ENCODE results near the gene ALDOB. TPM values are rescaled to one million over a fixed set of nuclear protein-coding genes. Genes with fewer than 3 reads are reported as not detected.

Gene ALDOB
- total RNA-seq = 168 TPM

DNA sequence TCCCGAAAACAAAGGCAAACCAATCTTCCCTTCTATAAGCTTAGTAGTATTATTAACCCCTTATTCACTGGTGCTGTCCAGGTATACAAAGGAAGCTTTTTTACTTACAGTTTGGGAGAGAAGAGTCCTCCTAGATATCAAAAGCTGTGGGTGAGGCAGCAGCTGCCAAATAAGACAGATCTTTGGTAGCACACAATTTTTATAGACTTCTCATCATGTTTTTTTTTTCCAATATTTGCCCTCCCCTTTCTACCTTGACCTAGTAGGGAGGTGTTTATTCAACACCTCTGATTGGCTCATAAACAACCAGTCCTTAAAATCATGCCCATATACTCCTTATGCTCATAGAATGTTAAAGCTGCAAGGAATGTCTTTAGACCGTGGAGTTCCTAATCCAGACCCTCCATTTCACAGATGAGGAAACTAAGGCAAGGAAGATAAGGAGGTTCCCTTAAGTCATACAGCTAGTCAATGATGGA lies at the start of gene ALDOB:
Gene ALDOB (minus strand): TSS at position 174 of the 479 bp plus-strand sequence. CDS start 4,887 bp downstream, outside the sequence.

DNA sequence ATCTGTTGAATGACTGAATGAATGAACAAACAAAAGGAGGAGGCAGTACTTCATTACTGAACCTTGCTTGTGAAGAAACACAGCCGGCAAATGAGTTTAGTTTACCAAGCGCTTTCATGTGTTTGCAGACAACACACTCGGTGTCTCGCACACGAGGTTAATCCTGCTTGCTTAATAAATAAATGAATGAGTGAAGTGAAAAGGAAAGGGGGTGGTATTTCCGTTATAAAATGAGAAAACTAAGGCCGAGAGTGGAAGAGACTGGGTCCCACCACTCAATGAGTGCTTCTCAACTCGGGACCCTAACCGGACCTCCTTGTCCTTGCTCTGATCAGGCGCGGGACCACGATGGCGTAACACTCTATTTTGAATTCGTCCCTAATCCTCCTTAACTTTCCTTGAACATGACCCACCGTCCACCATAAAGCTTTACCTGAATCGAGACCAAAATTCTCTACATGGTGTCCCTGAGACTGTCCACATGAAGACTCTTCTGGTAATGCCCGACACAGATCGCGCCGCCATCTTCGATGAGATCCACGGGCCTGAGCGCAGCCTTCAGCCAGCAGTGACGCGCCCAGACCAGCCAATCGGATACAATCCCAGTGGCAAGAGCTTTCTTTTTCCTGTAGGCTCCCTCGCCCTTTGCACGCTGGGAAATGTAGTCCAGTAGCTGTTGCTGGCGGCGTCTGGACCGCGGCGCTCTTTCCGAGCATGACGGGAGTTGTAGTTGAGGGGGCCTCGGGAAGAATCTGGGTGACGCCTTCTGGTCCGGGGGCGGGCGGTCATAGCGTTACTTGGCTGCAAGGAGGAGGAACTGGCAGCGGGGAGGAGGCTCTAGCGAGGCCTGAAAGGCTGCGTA lies 37.3 kb downstream of the ALDOB start, which contains the start of the genes MRPL50 and ZNF189:
Gene MRPL50 (minus strand): TSS at position 551 of the 862 bp plus-strand sequence. CDS start 26 bp downstream, at position 525.
Gene ZNF189 (plus strand): TSS at position 784 of the 862 bp plus-strand sequence. CDS start 306 bp downstream, outside the sequence.

DNA sequence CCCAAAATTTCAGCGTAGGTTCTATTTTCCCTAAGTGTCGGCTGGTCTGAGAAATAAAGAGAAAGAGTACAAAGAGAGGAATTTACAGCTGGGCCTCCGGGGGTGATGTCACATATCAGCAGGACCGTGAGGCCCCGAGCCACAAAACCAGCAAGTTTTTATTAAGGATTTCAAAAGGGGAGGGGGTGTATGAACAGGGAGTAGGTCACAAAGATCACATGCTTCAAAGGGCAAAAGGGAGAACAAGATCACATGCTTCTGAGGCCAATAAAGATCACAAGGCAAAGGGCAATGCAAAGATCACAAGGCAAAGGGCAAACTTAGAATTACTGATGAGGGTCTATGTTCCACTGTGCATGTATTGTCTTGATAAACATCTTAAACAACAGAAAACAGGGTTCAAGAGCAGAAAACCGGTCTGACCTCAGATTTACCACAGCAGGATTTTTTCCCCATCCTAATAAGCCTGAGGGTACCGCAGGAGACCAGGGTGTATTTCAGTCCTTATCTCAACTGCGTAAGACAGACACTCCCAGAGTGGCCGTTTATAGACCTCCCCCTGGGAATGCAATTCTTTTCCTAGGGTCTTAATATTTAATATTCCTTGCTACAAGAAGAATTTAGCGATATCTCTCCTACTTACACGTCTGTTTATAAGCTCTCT lies 50.6 kb downstream of the ALDOB start, which contains the start of gene BAAT:
Gene BAAT (minus strand): TSS at position 134 of the 664 bp plus-strand sequence. CDS start 13,602 bp downstream, outside the sequence.

Small RNAs within 50 kb of the gene (small RNA-seq; reads per million reads assigned to genes)
- gene AL353621.2 (ENCODE audit: low replicate concordance) = not detected

Other genes starting within 250 kb of the ALDOB start
- gene BAAT, start 50.8 kb downstream of the ALDOB start, total RNA-seq = 0.06 TPM
- 24.1 TPM for gene MRPL50, start 37.2 kb downstream of the ALDOB start, total RNA-seq
- 31.7 TPM for gene ZNF189, start 36.9 kb downstream of the ALDOB start, total RNA-seq
- gene RNF20, start 98.1 kb upstream of the ALDOB start, total RNA-seq = 24.8 TPM
- 0.23 TPM for gene PPP3R2, start 159.2 kb upstream of the ALDOB start, total RNA-seq

Measured in metanephros (tissue), 2 donors.